Right ventricle myocardium superior (tissue), 1 donor: ENCODE results near the gene PARD3. TPM values are rescaled to one million over a fixed set of nuclear protein-coding genes. Genes with fewer than 3 reads are reported as not detected.
"Not testable (repeated sequence)": the region's sequence is repeated elsewhere in the genome, so short reads cannot be mapped to it uniquely, and the experiment has no call there.

Source experiments
- ATAC-seq: fragments of 200-7000 bp; cut with Tn5 transposase; one replicate; pipeline ENCODE4 v1.9.1; 2020; ENCODE audit warnings: mild to moderate bottlenecking; ENCODE audit not compliant: poor library complexity
- DNase-seq: peaks from one replicate; pipeline ENCODE4 v3.0.0-alpha.2; 2020
- intact Hi-C: fragments of 100-400 bp; cut with DNase I; formaldehyde crosslinking; loops from one replicate; pipeline ENCODE4 v1.11.2; 2022
- total RNA-seq: library from RNA; stranded (reverse); fragmentation: NEBNext Ultra II Directional; extraction: Animal tissue kit (Norgen Biotek cat#: 25700); gene quantifications from one replicate; pipeline ENCODE4 v1.2.1, GENCODE V29; 2021
- donor health status: DM: no; HTN: yes; CAD: no; lungs with severe emphysema.

The PARD3 gene
- total RNA-seq, 1 donor from 2014 or later, result 33.5 TPM

- no peak for ATAC-seq
- intact Hi-C loops, result no loop called here
- no peak for DNase-seq
Observed at GRCh38 chr10:34091635-34092195, 723.4 kb downstream of the PARD3 start.

GRCh38 chr10:34089253-34089652 is 725.8 kb downstream of the PARD3 start:
- DNase-seq, result no peak

GRCh38 chr10:34088208-34088794 is 726.8 kb downstream of the PARD3 start:
- no peak for DNase-seq
- intact Hi-C loops, result no loop called here
- no peak for ATAC-seq

More at GRCh38 chr10:34089253-34089652, 725.8 kb downstream of the PARD3 start:
- intact Hi-C loops, result no loop called here
- ATAC-seq, result no peak

- ATAC-seq, result no peak
- intact Hi-C loops, result no loop called here
- no peak for DNase-seq
Observed at GRCh38 chr10:34087095-34087418, 728.0 kb downstream of the PARD3 start.

- ATAC-seq (no peak), DNase-seq (no peak)
- intact Hi-C loops, result no loop called here
Observed at GRCh38 chr10:34083567-34083966, 731.5 kb downstream of the PARD3 start.

- ATAC-seq (no peak), DNase-seq (no peak)
- intact Hi-C loops, result no loop called here
Observed at GRCh38 chr10:34081948-34082347, 733.1 kb downstream of the PARD3 start.

GRCh38 chr10:34081347-34081743 is 733.8 kb downstream of the PARD3 start:
- ATAC-seq, result peak; percentile 18
- DNase-seq, result no peak
- intact Hi-C loops, result no loop called here

- ATAC-seq (peak; percentile 73), DNase-seq (peak; percentile 62)
- intact Hi-C loops, result no loop called here
Observed at GRCh38 chr10:34080485-34081346, 734.4 kb downstream of the PARD3 start.

GRCh38 chr10:34079702-34080484 is 735.2 kb downstream of the PARD3 start:
- ATAC-seq, result no peak
- intact Hi-C loops, result no loop called here
- DNase-seq, result no peak

GRCh38 chr10:34078745-34079470 is 736.2 kb downstream of the PARD3 start:
- intact Hi-C loops, result no loop called here
- peak; percentile 64 for ATAC-seq
- peak; percentile 83 for DNase-seq

GRCh38 chr10:34078017-34078744 is 736.9 kb downstream of the PARD3 start:
- ATAC-seq, result no peak
- no peak for DNase-seq
- intact Hi-C loops, result no loop called here

- DNase-seq (no peak), ATAC-seq (no peak)
- intact Hi-C loops, result no loop called here
Observed at GRCh38 chr10:34076443-34076842, 738.7 kb downstream of the PARD3 start.

- ATAC-seq, result peak; percentile 71
- DNase-seq, result peak; percentile 60
- intact Hi-C loops, result no loop called here
Observed at GRCh38 chr10:34075254-34075926, 739.7 kb downstream of the PARD3 start.

- ATAC-seq (no peak), DNase-seq (no peak)
- intact Hi-C loops, result no loop called here
Observed at GRCh38 chr10:34074051-34074450, 741.0 kb downstream of the PARD3 start.

- intact Hi-C loops, DNase-seq, ATAC-seq: not testable (repeated sequence)
Observed at GRCh38 chr10:34067741-34068140, 747.4 kb downstream of the PARD3 start.

GRCh38 chr10:34063592-34063991 is 751.5 kb downstream of the PARD3 start:
- intact Hi-C loops, result no loop called here
- ATAC-seq, result no peak
- no peak for DNase-seq

GRCh38 chr10:34061841-34062240 is 753.3 kb downstream of the PARD3 start:
- no peak for DNase-seq
- no peak for ATAC-seq
- intact Hi-C loops, result no loop called here
